HG02981 (cell line): ENCODE results near the gene GLRA1.
"Not testable (repeated sequence)": the region's sequence is repeated elsewhere in the genome, so short reads cannot be mapped to it uniquely, and the experiment has no call there.

Source experiments
- ATAC-seq: cut with Tn5 transposase; IDR thresholded peaks from one replicate; pipeline ENCODE4 v1.9.1; 2021; ENCODE audit warnings: mild to moderate bottlenecking, moderate library complexity; ENCODE audit not compliant: unreplicated experiment

GLRA1 gene

GRCh38 chr5:151886546-151887275, 37.9 kb downstream of the GLRA1 start:
- ATAC-seq: no peak

GRCh38 chr5:151885138-151885908, 39.3 kb downstream of the GLRA1 start:
- ATAC-seq: no peak

- no peak for ATAC-seq
Observed at GRCh38 chr5:151881621-151882225, 42.9 kb downstream of the GLRA1 start.

- no peak for ATAC-seq
Observed at GRCh38 chr5:151880324-151880723, 44.3 kb downstream of the GLRA1 start.

GRCh38 chr5:151873701-151874100, 51.0 kb downstream of the GLRA1 start:
- ATAC-seq: no peak

GRCh38 chr5:151872701-151873100, 52.0 kb downstream of the GLRA1 start:
- ATAC-seq: no peak

- ATAC-seq: no peak
Observed at GRCh38 chr5:151870820-151871219, 53.8 kb downstream of the GLRA1 start.

GRCh38 chr5:151870271-151870670, 54.4 kb downstream of the GLRA1 start:
- ATAC-seq: no peak

- ATAC-seq: no peak
Observed at GRCh38 chr5:151869843-151870242, 54.8 kb downstream of the GLRA1 start.

- ATAC-seq: no peak
Observed at GRCh38 chr5:151868451-151868850, 56.2 kb downstream of the GLRA1 start.

GRCh38 chr5:151864061-151864748, 60.4 kb downstream of the GLRA1 start:
- ATAC-seq: no peak

GRCh38 chr5:151863566-151863965, 61.1 kb downstream of the GLRA1 start:
- ATAC-seq: no peak

- no peak for ATAC-seq
Observed at GRCh38 chr5:151862811-151863472, 61.7 kb downstream of the GLRA1 start.

- not testable (repeated sequence) for ATAC-seq
Observed at GRCh38 chr5:151860867-151861266, 63.8 kb downstream of the GLRA1 start.

GRCh38 chr5:151856861-151857260, 67.8 kb downstream of the GLRA1 start:
- ATAC-seq: no peak

GRCh38 chr5:151855701-151856100, 69.0 kb downstream of the GLRA1 start:
- ATAC-seq: no peak

GRCh38 chr5:151847871-151848270, 76.8 kb downstream of the GLRA1 start:
- ATAC-seq: no peak

- ATAC-seq: no peak
Observed at GRCh38 chr5:151846765-151847164, 77.9 kb downstream of the GLRA1 start.

GRCh38 chr5:151832843-151833242, 91.8 kb downstream of the GLRA1 start:
- not testable (repeated sequence) for ATAC-seq

- no peak for ATAC-seq
Observed at GRCh38 chr5:151829370-151829769, 95.3 kb downstream of the GLRA1 start.

GRCh38 chr5:151825445-151825844, 99.2 kb downstream of the GLRA1 start:
- ATAC-seq: peak; percentile 80
